ENCODE measurements around the gene RPS18. TPM values are rescaled to one million over a fixed set of nuclear protein-coding genes. Genes with fewer than 3 reads are reported as not detected.
A peak's percentile ranks its signal among the peaks of the same experiment; 100 is the strongest.

RPS18 gene
- total RNA-seq, 6 experiments from 2014 or later = 504 to 932 (median 612) TPM

DNA sequence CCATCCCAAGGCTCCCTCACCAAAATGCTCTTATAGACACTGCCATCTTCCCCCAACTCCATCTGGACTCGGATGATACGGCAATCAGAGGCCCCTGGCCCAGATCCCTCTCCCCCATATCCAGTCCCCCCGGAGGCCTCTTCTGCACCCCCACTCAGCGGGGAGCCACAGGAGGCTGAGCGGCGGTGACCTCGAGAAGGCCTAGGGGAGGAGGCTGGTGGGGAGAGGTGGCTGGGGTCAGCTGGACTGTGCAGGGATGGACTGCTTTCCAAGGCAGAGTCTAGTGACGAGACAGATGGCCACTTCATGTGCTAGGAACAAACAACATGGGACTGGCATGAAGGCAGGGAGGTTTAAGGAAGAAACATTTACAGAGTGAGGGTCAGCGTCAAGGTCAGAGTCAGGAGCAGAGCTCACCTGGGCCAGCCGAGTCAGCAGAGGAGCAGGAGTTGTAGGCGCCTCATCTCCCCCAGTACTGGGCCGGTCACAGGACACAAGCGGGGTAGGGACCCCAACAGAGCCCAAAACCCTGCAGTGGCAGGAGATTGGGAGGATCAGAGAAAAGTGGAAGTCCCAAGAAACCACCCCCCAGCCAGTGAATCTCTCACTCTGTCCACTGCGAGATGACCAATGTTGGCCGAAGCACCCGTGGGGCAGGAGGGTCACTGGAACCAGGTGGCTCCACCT, 21.3 kb downstream of the RPS18 start:
- H3K36me3 ChIP-seq = peaks cover 0 to 34% (median 4%) of the 10 kb centered on the region in 4 donors
- no peaks in the 10 kb centered on the region for H3K27me3 ChIP-seq
- ATAC-seq = no peak
- no peak for DNase-seq
- no peak overlapping the region for H3K4me3 ChIP-seq
- intact Hi-C loops (cut with DNase I) = no loop called here
- no peaks in the 10 kb centered on the region for H3K9me3 ChIP-seq
- TF ChIP-seq CTCF (IDR thresholded peaks at IDR 0.05) (no peak), POLR2A (IDR thresholded peaks at IDR 0.05) (no peak)
- 84% methylated on average over 7 of the region's 16 CpGs for WGBS (ENCODE audit: insufficient coverage, low coverage, low lambda C conversion rate, missing lambda C conversion rate)
- H3K27ac ChIP-seq = no peak overlapping the region
- peaks cover 0 to 25% (median 10%) of the 10 kb centered on the region in 4 donors for H3K4me1 ChIP-seq

DNA sequence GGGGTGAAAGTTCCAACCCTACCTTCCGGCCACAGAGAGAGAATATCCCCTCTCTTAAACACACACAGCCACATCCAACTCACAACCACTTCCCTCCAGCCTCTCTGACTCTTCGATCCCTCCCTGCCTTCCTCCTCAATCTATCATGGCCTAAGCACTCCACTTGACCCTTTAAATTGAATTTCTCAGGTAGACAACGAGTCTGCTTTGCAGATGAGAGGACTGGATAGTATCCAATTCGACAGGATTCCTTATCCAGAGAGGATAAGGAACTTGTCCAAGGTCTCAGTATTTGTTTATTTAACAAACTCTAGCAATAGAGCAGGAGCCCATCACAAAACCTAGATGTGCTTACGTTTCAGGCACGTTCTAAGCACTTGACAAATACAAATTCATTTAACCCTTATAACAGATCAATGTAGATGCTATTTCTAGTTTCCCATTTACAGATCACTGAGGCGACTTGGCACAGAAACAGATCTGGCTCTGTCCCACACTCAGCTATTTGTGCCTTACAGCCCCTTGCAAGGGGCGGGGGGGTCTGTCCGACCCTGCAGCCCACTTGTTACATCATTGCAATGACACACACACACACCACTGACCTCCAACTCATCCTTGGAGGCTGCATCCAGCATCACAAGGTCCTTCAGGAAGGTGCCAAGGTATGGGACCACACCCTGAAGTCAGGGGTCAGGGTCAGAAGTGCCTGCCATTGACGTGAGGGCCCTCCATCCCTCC, 22.4 kb downstream of the RPS18 start:
- H3K4me1 ChIP-seq = peaks cover 0 to 19% (median 10%) of the 10 kb centered on the region in 4 donors
- peaks cover 0 to 34% (median 4%) of the 10 kb centered on the region in 4 donors for H3K36me3 ChIP-seq
- H3K27ac ChIP-seq = no peak overlapping the region
- H3K9me3 ChIP-seq = no peaks in the 10 kb centered on the region
- ATAC-seq = no peak
- 55% methylated on average over 8 of the region's 10 CpGs for WGBS (ENCODE audit: insufficient coverage, low coverage, low lambda C conversion rate, missing lambda C conversion rate)
- DNase-seq = no peak
- no peaks in the 10 kb centered on the region for H3K27me3 ChIP-seq
- TF ChIP-seq POLR2A (IDR thresholded peaks at IDR 0.05) (no peak), CTCF (IDR thresholded peaks at IDR 0.05) (no peak)
- H3K4me3 ChIP-seq = no peak overlapping the region
- intact Hi-C loops (cut with DNase I) = no loop called here

DNA sequence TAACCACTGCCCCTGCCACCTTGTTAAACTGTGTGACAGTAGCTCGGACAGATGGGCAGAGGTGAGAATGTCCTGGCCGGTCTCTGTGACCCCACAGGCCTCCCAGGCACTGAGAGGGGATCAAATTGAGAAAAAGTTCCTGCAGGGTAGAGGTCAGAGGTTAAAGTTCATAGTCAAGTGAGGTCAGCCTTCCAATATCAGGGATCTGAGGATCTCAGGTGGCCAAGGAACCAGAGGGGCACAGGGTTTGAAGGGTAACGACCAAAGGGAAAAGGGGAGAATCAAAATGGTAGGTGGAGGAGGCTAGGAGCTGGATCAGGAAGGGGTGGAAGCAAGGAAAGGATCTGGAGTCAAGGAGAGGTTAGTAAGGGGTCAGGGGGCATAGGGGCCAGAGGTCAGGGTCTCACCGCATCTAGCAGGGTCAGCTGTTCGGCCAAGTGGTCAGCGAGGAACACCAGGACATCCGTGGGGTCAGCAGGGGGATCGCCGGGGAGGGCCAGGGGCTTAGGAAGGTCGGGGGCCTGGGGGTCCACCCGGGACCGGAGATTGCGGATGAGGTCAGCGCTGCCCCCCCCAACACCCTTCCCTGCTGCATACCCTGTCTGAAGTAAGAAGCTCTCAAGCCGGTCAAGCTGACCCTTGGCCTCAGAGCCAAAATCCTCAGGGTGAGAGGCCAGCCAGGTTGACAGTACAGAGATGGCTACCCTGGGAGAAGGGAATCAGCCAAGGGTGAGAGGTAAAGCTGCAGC, 23.9 kb downstream of the RPS18 start:
- intact Hi-C loops (cut with DNase I) = no loop called here
- Histone ChIP-seq H3K4me3 (no peak overlapping the region), H3K27me3 (no peaks in the 10 kb centered on the region), H3K36me3 (peaks cover 0 to 34% (median 4%) of the 10 kb centered on the region in 4 donors), H3K4me1 (peaks cover 0 to 21% (median 5%) of the 10 kb centered on the region in 4 donors), H3K9me3 (no peaks in the 10 kb centered on the region), H3K27ac (no peak overlapping the region)
- TF ChIP-seq POLR2A (IDR thresholded peaks at IDR 0.05) = no peak
- TF ChIP-seq CTCF (IDR thresholded peaks at IDR 0.05) = no peak
- ATAC-seq = no peak
- peak in 1 of 3 donors; percentile 28 for DNase-seq
- 63% methylated on average over 5 of the region's 15 CpGs for WGBS (ENCODE audit: insufficient coverage, low coverage, low lambda C conversion rate, missing lambda C conversion rate)

- TF ChIP-seq CTCF (IDR thresholded peaks at IDR 0.05) (no peak), POLR2A (IDR thresholded peaks at IDR 0.05) (no peak)
- H3K9me3 ChIP-seq = no peaks in the 10 kb centered on the region
- no peaks in the 10 kb centered on the region for H3K27me3 ChIP-seq
- ATAC-seq = peak in 1 of 4 donors; percentile 2
- H3K36me3 ChIP-seq = peaks cover 0 to 26% (median 4%) of the 10 kb centered on the region in 4 donors
- H3K4me1 ChIP-seq = peaks cover 0 to 21% (median 4%) of the 10 kb centered on the region in 4 donors
- H3K4me3 ChIP-seq = peak overlapping the region; percentile 67 to 95 (median 84)
- peak overlapping the region; percentile 64 to 97 (median 93) for H3K27ac ChIP-seq
- intact Hi-C loops (cut with DNase I) = no loop called here
- DNase-seq = peak in 1 of 3 donors; percentile 31
- WGBS (ENCODE audit: insufficient coverage, low coverage, low lambda C conversion rate, missing lambda C conversion rate) = 14% methylated on average over 9 of the region's 12 CpGs
These were observed 25.0 kb downstream of the RPS18 start for GRCh38 chr6:33296797-33297405.
